Stomach (tissue), 4 donors: ENCODE measurements around the gene ASTN2.
"Not testable (repeated sequence)": the region's sequence is repeated elsewhere in the genome, so short reads cannot be mapped to it uniquely, and the experiment has no call there.

Source experiments
- CTCF ChIP-seq, 7 experiments: fragments of 450-650 bp in 4 of 7; fragments of 200-600 bp in 3 of 7; sonication (generic) in 3 of 7; IDR thresholded peaks; one replicate each; pipeline ENCODE4 v1.5.1; 2016 to 2019; ENCODE audit warnings: antibody characterized with exemption in 7 of 7, control low read depth in 2 of 7, mild to moderate bottlenecking in 1 of 7
- EP300 ChIP-seq: sonication (generic); formaldehyde crosslinking; IDR thresholded peaks from one replicate; pipeline ENCODE4 v1.6.1; 2017; ENCODE audit warnings: antibody characterized with exemption
- POLR2A ChIP-seq, 4 donors: fragments of 450-650 bp; IDR thresholded peaks; one replicate each; pipeline ENCODE4 v1.6.1; 2016; ENCODE audit warnings: antibody characterized with exemption in 4 of 4, control low read depth in 2 of 4, mild to moderate bottlenecking in 1 of 4, moderate library complexity in 1 of 4
- POLR2AphosphoS5 ChIP-seq, 3 donors: sonication (generic); formaldehyde crosslinking; IDR thresholded peaks; one replicate each; pipeline ENCODE4 v1.6.1; 2016; ENCODE audit warnings: antibody characterized with exemption in 3 of 3

- TF ChIP-seq CTCF (IDR thresholded peaks at IDR 0.05); POLR2AphosphoS5 (IDR thresholded peaks at IDR 0.05); POLR2A (IDR thresholded peaks at IDR 0.05); EP300: not testable (repeated sequence)
Measured at GRCh38 chr9:116454539-116454938, 960.3 kb downstream of the ASTN2 start.
